Liver (tissue), 9 donors: ENCODE data around the gene MBP. TPM values are rescaled to one million over a fixed set of nuclear protein-coding genes. Genes with fewer than 3 reads are reported as not detected.
A peak's percentile ranks its signal among the peaks of the same experiment; 100 is the strongest.

Experiments
- DNase-seq: peaks from one replicate; pipeline ENCODE4 v3.0.0-alpha.2; 2017; ENCODE audit warnings: low spot score
- H3K27ac ChIP-seq, 2 donors: one replicate each; pipeline ENCODE4 v1.7.0; 2013; ENCODE audit warnings: inconsistent platforms in 2 of 2, low read length in 2 of 2, control low read depth in 1 of 2, low read depth in 1 of 2, mild to moderate bottlenecking in 1 of 2
- H3K27me3 ChIP-seq, 4 donors: one replicate each; pipeline versions ENCODE4 v1.6.1 to v1.7.0; 2013; ENCODE audit warnings: low read length in 3 of 4, inconsistent platforms in 1 of 4, mild to moderate bottlenecking in 1 of 4, moderate library complexity in 1 of 4; ENCODE audit not compliant: control insufficient read depth in 4 of 4, insufficient read depth in 4 of 4
- H3K36me3 ChIP-seq, 4 donors: one replicate each; pipeline versions ENCODE4 v1.6.1 to v1.7.0; 2013; ENCODE audit warnings: low read length in 3 of 4, mild to moderate bottlenecking in 3 of 4, low read depth in 1 of 4, moderate library complexity in 1 of 4; ENCODE audit not compliant: control insufficient read depth in 4 of 4, insufficient read depth in 3 of 4
- H3K4me1 ChIP-seq, 4 donors: one replicate each; pipeline versions ENCODE4 v1.6.1 to v1.7.0; 2013; ENCODE audit warnings: low read length in 3 of 4, mild to moderate bottlenecking in 3 of 4, moderate library complexity in 1 of 4; ENCODE audit not compliant: control insufficient read depth in 4 of 4, insufficient read depth in 4 of 4
- H3K4me3 ChIP-seq, 3 donors: one replicate each; pipeline versions ENCODE4 v1.6.1 to v1.7.0; 2013; ENCODE audit warnings: low read length in 3 of 3, control low read depth in 1 of 3, low read depth in 1 of 3, mild to moderate bottlenecking in 1 of 3
- H3K9ac ChIP-seq, 2 donors: one replicate each; pipeline ENCODE4 v1.7.0; 2013; ENCODE audit warnings: low read length in 2 of 2, mild to moderate bottlenecking in 2 of 2, moderate library complexity in 2 of 2, control low read depth in 1 of 2, low read depth in 1 of 2
- H3K9me3 ChIP-seq, 4 donors: one replicate each; pipeline versions ENCODE4 v1.6.1 to v1.7.0; 2013; ENCODE audit warnings: low read length in 3 of 4; ENCODE audit not compliant: control insufficient read depth in 4 of 4
- ATF3 ChIP-seq: IDR thresholded peaks from 2 replicates; pipeline ENCODE4 v1.6.1; 2016; ENCODE audit warnings: antibody characterized with exemption
- CTCF ChIP-seq: fragments of 150-350 bp; IDR thresholded peaks from 2 replicates; pipeline ENCODE4 v1.5.1; 2017; ENCODE audit warnings: improper control_type of control experiment, low read depth, low read length; ENCODE audit not compliant: missing input control
- EGR1 ChIP-seq, 2 donors: IDR thresholded peaks; 2 replicates each; pipeline ENCODE4 v1.6.1; 2016 to 2018; ENCODE audit warnings: antibody characterized with exemption in 2 of 2, low read depth in 2 of 2
- GABPA ChIP-seq, 2 donors: IDR thresholded peaks in 1 of 2; conservative IDR thresholded peaks in 1 of 2; 2 replicates each; pipeline ENCODE4 v1.6.1; 2016; ENCODE audit warnings: antibody characterized with exemption in 2 of 2, mild to moderate bottlenecking in 1 of 2, moderate library complexity in 1 of 2
- HNF4A ChIP-seq, 2 donors: conservative IDR thresholded peaks; 2 replicates each; pipeline ENCODE4 v1.6.1; 2016; ENCODE audit warnings: antibody characterized with exemption in 2 of 2, mild to moderate bottlenecking in 2 of 2
- RAD21 ChIP-seq, 2 donors: IDR thresholded peaks; 2 replicates each; pipeline ENCODE4 v1.6.1; 2016; ENCODE audit warnings: antibody characterized with exemption in 2 of 2, mild to moderate bottlenecking in 2 of 2
- REST ChIP-seq: IDR thresholded peaks from 2 replicates; pipeline ENCODE4 v1.6.1; 2016; ENCODE audit warnings: antibody characterized with exemption, mild to moderate bottlenecking
- RXRA ChIP-seq, 2 donors: IDR thresholded peaks; 2 replicates each; pipeline ENCODE4 v1.6.1; 2017 to 2018; ENCODE audit warnings: antibody characterized with exemption in 2 of 2, mild to moderate bottlenecking in 1 of 2
- YY1 ChIP-seq: IDR thresholded peaks from 2 replicates; pipeline ENCODE4 v1.6.1; 2016; ENCODE audit warnings: antibody characterized with exemption, mild to moderate bottlenecking
- WGBS: extraction: QIAGEN DNeasy Blood & Tissue Kit; methylation state at CpG from one replicate; pipeline ENCODE4 v1.1.7; 2013; 5-methylcytosine and 5-hydroxymethylcytosine counted together
- polyA plus RNA-seq, 2 donors: library from polyadenylated mRNA; stranded (reverse) in 1 of 2; unstranded in 1 of 2; fragments of 200-250 nt in 1 of 2; fragments of >200 nt in 1 of 2; fragmentation: Nextera tagmentation in 1 of 2; extraction: Ambion mirVana in 1 of 2; gene quantifications; one replicate each; pipeline versions ENCODE4 v1.2.1 to v1.2.3, GENCODE V29; 2013 to 2015
- total RNA-seq, 2 donors: library from RNA; depleted of rRNA; stranded (reverse); fragments of >200 nt; gene quantifications; one replicate each; pipeline ENCODE4 v1.2.3, GENCODE V29; 2014
- donor health status: healthy.
- donor health status: healthy.
- donor health status: healthy.
- donor health status: healthy.
- donor health status: healthy.

Gene MBP
- total and polyA plus RNA-seq, 4 donors, result 9.7 to 23.3 (median 17.7) TPM

GRCh38 chr18:77131652-77132368 is 773 bp downstream of the MBP start:
- under 1% methylated on average over 76 of the region's 76 CpGs for WGBS

GRCh38 chr18:77131100-77131651 is 1.4 kb downstream of the MBP start:
- DNase-seq, result no peak
- no peak for TF ChIP-seq CTCF
- peak; percentile 5 to 7 for TF ChIP-seq RXRA (IDR thresholded peaks at IDR 0.05)
- TF ChIP-seq ATF3, result no peak
- no peak for TF ChIP-seq REST
- no peak for TF ChIP-seq GABPA (IDR thresholded peaks at IDR 0.05 in 1 of 2, conservative IDR thresholded peaks at IDR 0.05 in 1 of 2)
- Histone ChIP-seq H3K4me3 (peak overlapping the region; percentile 52 to 94 (median 70)), H3K36me3 (no peaks in the 10 kb centered on the region), H3K4me1 (peaks cover 2 to 29% (median 15%) of the 10 kb centered on the region in 4 donors), H3K27ac (peak overlapping the region; percentile 96), H3K9ac (peak overlapping the region; percentile 52 to 92), H3K27me3 (no peaks in the 10 kb centered on the region), H3K9me3 (no peaks in the 10 kb centered on the region)
- WGBS, result under 1% methylated on average over 31 of the region's 31 CpGs

More at GRCh38 chr18:77131652-77132368, 773 bp downstream of the MBP start:
- Histone ChIP-seq H3K9me3 (no peaks in the 10 kb centered on the region), H3K27me3 (no peaks in the 10 kb centered on the region), H3K9ac (peak overlapping the region; percentile 52 to 92), H3K36me3 (no peaks in the 10 kb centered on the region), H3K27ac (peak overlapping the region; percentile 96), H3K4me3 (peak overlapping the region; percentile 52 to 94 (median 70)), H3K4me1 (peaks cover 2 to 25% (median 15%) of the 10 kb centered on the region in 4 donors)
- TF ChIP-seq RAD21 (IDR thresholded peaks at IDR 0.05) (peak in 1 of 2 donors; percentile 22), REST (peak; percentile 31), HNF4A (conservative IDR thresholded peaks at IDR 0.05) (no peak), EGR1 (IDR thresholded peaks at IDR 0.05; ENCODE audit: low read depth in 2 of 2) (no peak), YY1 (peak; percentile 39)
- DNase-seq, result peak; percentile 79
